Activated T-cell treated with anti-CD3 and anti-CD28 coated beads for 24 hours (primary cell): ENCODE data around the gene FBLIM1.

Source experiments
- DNase-seq: peaks from one replicate; pipeline ENCODE4 v3.0.0-alpha.2; 2020; ENCODE audit warnings: low read depth

FBLIM1 gene

GRCh38 chr1:15730936-15731335, 27.7 kb upstream of the FBLIM1 start:
- no peak for DNase-seq

GRCh38 chr1:15731735-15732685, 26.6 kb upstream of the FBLIM1 start:
- DNase-seq: no peak

- DNase-seq: no peak
These were observed 25.9 kb upstream of the FBLIM1 start for GRCh38 chr1:15732686-15733081.

GRCh38 chr1:15733218-15733725, 25.3 kb upstream of the FBLIM1 start:
- DNase-seq: no peak

GRCh38 chr1:15733726-15734226, 24.8 kb upstream of the FBLIM1 start:
- DNase-seq: no peak

GRCh38 chr1:15734296-15734695, 24.3 kb upstream of the FBLIM1 start:
- DNase-seq: no peak

GRCh38 chr1:15734901-15735300, 23.7 kb upstream of the FBLIM1 start:
- DNase-seq: no peak

GRCh38 chr1:15735304-15736037, 23.1 kb upstream of the FBLIM1 start:
- DNase-seq: no peak

GRCh38 chr1:15736038-15736891, 22.3 kb upstream of the FBLIM1 start, which contains the start of gene SLC25A34:
Gene SLC25A34 (plus strand): TSS chr1:15736258. CDS start chr1:15736486, 228 bp downstream.
- no peak for DNase-seq

- no peak for DNase-seq
These were observed 21.7 kb upstream of the FBLIM1 start for GRCh38 chr1:15736892-15737261.

- no peak for DNase-seq
These were observed 21.0 kb upstream of the FBLIM1 start for GRCh38 chr1:15737324-15738319.

GRCh38 chr1:15738416-15739113, 20.0 kb upstream of the FBLIM1 start:
- no peak for DNase-seq

- DNase-seq: no peak
These were observed 19.3 kb upstream of the FBLIM1 start for GRCh38 chr1:15739259-15739658.

GRCh38 chr1:15739745-15740144, 18.9 kb upstream of the FBLIM1 start:
- DNase-seq: no peak

- peak; percentile 51 for DNase-seq
These were observed 17.4 kb upstream of the FBLIM1 start for GRCh38 chr1:15740924-15741850.

- no peak for DNase-seq
These were observed 16.2 kb upstream of the FBLIM1 start, which contains the start of gene TMEM82 for GRCh38 chr1:15742339-15742801. Gene TMEM82 (plus strand): TSS chr1:15742499. CDS start chr1:15742560, 61 bp downstream.

GRCh38 chr1:15744122-15744679, 14.4 kb upstream of the FBLIM1 start:
- no peak for DNase-seq

- DNase-seq: no peak
These were observed 11.2 kb upstream of the FBLIM1 start for GRCh38 chr1:15747378-15747777.
